ENCODE results near the gene TMEM223. TPM values are rescaled to one million over a fixed set of nuclear protein-coding genes. Genes with fewer than 3 reads are reported as not detected.

TMEM223 gene
- total RNA-seq, 1 donor from 2014 or later: 18.6 TPM

- peaks cover 21% of the 10 kb centered on the region for H3K4me1 Mint-ChIP-seq (ENCODE audit: low read depth)
- H3K4me3 Mint-ChIP-seq (ENCODE audit: low read depth): no peak overlapping the region
- H3K27me3 Mint-ChIP-seq: no peaks in the 10 kb centered on the region
- H3K27ac Mint-ChIP-seq: no peak overlapping the region
- H3K36me3 Mint-ChIP-seq (ENCODE audit: insufficient read depth): peaks cover 1% of the 10 kb centered on the region
- H3K9me3 Mint-ChIP-seq (ENCODE audit: low read depth): no peaks in the 10 kb centered on the region
- no peak for TF ChIP-seq CTCF (IDR thresholded peaks at IDR 0.05; ENCODE audit: unreplicated experiment)
- no peak for DNase-seq (ENCODE audit: low spot score, unreplicated experiment)
These were observed 33.7 kb downstream of the TMEM223 start for GRCh38 chr11:62757846-62758788.

DNA sequence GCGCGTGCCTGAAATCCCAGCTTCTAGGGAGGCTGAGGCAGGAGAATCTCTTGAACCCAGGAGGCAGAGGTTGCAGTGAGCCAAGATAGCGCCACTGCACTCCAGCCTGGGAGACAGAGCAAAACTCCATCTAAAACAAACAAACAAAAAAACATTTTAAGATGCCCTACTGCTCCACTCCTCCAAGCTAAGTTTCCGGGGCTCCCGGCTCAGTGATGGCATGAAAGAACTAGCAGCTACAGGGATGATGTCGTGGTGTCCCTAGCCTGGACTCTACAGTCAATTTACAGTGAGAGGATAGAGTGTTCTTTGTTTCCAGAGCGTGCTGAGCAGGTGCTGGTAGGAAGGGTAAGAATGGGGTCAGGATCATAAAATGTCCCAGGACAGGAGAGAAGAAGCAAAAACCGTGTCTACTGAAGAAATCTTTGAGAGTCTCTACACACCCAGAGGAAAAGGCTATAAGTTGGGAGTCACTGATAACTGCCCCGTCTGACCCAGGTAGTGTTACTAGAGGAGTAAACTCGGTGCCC, 36.7 kb downstream of the TMEM223 start:
- DNase-seq (ENCODE audit: low spot score, unreplicated experiment): no peak
- H3K27me3 Mint-ChIP-seq: no peaks in the 10 kb centered on the region
- TF ChIP-seq CTCF (IDR thresholded peaks at IDR 0.05; ENCODE audit: unreplicated experiment): no peak
- H3K27ac Mint-ChIP-seq: peak overlapping the region; percentile 11
- H3K9me3 Mint-ChIP-seq (ENCODE audit: low read depth): no peaks in the 10 kb centered on the region
- peaks cover 11% of the 10 kb centered on the region for H3K4me1 Mint-ChIP-seq (ENCODE audit: low read depth)
- peaks cover 3% of the 10 kb centered on the region for H3K36me3 Mint-ChIP-seq (ENCODE audit: insufficient read depth)
- peak overlapping the region; percentile 33 for H3K4me3 Mint-ChIP-seq (ENCODE audit: low read depth)

DNA sequence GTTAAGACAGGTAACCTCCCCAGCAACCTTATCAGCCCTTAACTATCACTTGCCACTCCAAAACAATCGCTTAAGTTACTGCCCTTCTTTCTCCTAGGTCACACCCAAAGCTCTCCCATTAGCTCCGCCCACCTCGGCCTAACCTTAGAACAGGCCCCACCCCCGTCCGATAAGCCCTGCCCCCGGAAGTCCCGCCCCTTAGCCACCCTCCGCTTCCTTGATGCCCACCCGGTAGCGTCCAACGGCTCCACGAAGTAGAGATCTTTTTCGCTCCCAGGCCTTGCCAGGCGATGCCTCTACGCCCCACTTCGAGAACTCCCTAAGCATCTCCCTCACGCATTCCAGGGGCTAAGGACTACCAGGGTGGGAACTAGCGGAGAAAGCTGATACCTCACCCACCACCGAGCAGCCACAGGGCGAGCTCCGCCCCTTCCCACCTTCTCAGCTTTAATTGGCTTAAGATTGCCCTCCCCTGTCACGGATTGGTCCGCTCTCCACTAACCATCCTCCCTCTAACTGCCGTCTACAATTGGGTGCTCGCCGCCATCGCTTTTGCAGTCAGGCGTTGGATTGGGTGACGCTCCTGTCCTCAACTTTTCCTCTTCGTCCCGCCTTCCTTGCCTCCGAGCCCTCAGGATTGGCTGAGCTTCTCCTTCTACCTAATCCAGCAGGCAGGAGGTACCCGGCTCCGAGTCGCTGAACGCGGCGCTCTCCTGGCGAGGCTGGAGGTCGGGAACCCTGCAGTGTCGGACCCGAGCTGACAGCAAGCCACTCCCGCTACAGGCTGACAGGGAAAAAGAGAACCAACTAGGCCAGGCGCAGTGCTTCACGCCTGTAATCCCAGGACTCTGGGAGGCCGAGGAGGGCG, 37.8 kb downstream of the TMEM223 start, which contains the start of gene ZBTB3:
ZBTB3 (minus strand) TSS at position 425 of the 868 bp plus-strand sequence. CDS start 496 bp downstream, outside the sequence.
- Mint-ChIP-seq H3K4me1 (ENCODE audit: low read depth) (peaks cover 13% of the 10 kb centered on the region), H3K36me3 (ENCODE audit: insufficient read depth) (peaks cover 6% of the 10 kb centered on the region)

DNA sequence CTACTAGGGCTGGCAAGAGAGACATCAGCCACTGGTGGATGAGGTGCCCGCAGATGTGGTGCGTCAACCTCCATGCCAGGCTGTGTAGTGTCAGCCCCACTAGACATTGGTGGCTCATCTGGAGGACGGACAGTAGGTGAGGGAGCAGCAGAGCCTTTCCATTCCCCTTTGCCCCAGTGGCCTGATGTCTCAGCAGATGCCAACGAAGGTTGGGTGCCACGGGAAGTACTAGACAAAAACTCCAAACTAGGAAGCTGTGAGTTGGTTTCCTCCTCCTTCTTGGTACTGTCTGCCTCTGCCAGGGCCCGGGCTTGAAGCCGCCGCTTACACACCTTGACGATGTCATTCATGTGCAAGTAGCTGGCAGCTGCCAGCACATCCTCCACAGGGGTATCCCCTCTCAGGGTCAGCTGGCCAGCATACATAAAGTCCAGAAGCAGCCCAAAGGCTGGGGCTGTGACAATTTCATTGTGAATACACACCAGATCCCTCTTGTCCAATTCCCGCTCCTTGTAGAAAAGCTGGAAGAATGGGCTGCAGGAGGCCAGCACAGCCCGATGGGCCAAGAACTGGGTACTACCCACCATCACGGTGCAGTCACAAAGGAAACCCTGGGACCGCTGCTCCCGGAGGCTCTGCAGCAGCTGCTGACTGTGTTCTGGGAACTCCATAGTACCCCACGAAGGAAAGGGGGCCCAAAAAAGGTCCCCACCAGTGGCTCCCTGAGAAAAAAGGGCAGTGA, 38.6 kb downstream of the TMEM223 start:
- Mint-ChIP-seq H3K9me3 (ENCODE audit: low read depth) (no peaks in the 10 kb centered on the region), H3K27me3 (no peaks in the 10 kb centered on the region), H3K27ac (peak overlapping the region; percentile 96), H3K4me1 (ENCODE audit: low read depth) (peaks cover 16% of the 10 kb centered on the region), H3K36me3 (ENCODE audit: insufficient read depth) (peaks cover 8% of the 10 kb centered on the region), H3K4me3 (ENCODE audit: low read depth) (peak overlapping the region; percentile 100)
- no peak for DNase-seq (ENCODE audit: low spot score, unreplicated experiment)
- TF ChIP-seq CTCF (IDR thresholded peaks at IDR 0.05; ENCODE audit: unreplicated experiment): no peak

More for the DNA sequence above, 37.8 kb downstream of the TMEM223 start, which contains the start of gene ZBTB3:
- Mint-ChIP-seq H3K9me3 (ENCODE audit: low read depth) (no peaks in the 10 kb centered on the region), H3K27me3 (no peaks in the 10 kb centered on the region), H3K4me3 (ENCODE audit: low read depth) (peak within 1 kb of the TSS; percentile 100), H3K27ac (peak within 1 kb of the TSS; percentile 96)
- no peak for TF ChIP-seq CTCF (IDR thresholded peaks at IDR 0.05; ENCODE audit: unreplicated experiment)
- DNase-seq (ENCODE audit: low spot score, unreplicated experiment): peak; percentile 92

Measured in progenitor cell of endocrine pancreas (in vitro differentiated cells).